ENCODE measurements around the gene EDN1. TPM values are rescaled to one million over a fixed set of nuclear protein-coding genes. Genes with fewer than 3 reads are reported as not detected.

EDN1 gene
- total RNA-seq, 1 donor from 2014 or later = 64.4 TPM

DNA sequence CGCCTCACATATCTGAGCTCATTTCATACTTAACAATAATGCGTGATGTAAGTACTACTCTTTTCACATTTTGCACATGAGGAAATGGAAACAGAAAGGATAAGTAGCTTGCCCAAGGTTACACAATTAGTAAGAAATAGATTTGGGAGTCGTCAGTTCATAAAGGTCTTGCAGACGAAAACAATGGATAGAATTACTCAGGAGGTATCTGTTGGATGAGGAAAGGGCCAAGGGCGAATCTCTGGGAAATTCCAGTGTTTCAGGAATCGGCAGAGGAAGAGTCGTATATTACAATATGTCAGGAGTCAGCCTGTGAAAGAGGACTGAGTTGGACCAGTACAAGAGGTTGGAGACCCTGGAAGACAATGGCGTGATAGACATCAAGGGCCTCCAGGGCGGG, 12.8 kb upstream of the EDN1 start:
- no peaks in the 10 kb centered on the region for H3K27me3 Mint-ChIP-seq (ENCODE audit: low read depth, unreplicated experiment)
- H3K4me1 ChIP-seq (ENCODE audit: insufficient read depth, low read length) = peaks cover 6% of the 10 kb centered on the region
- no peaks in the 10 kb centered on the region for H3K36me3 Mint-ChIP-seq (ENCODE audit: low read depth, unreplicated experiment)
- H3K9me3 ChIP-seq (ENCODE audit: insufficient read depth, low read depth, low read length) = no peaks in the 10 kb centered on the region
- H3K27me3 ChIP-seq (ENCODE audit: insufficient read depth, low read length) = no peaks in the 10 kb centered on the region
- no peak for FAIRE-seq
- no peaks in the 10 kb centered on the region for H3K36me3 ChIP-seq (ENCODE audit: insufficient read depth, low read length)
- H3K27ac ChIP-seq (ENCODE audit: low read depth, low read length) = no peak overlapping the region
- no peak overlapping the region for H3K4me3 ChIP-seq (ENCODE audit: insufficient read depth, low read depth, low read length)
- H3K9ac ChIP-seq (ENCODE audit: low read length) = no peak overlapping the region
- no peaks in the 10 kb centered on the region for H4K20me1 ChIP-seq (ENCODE audit: insufficient read depth, low read length)
- no peaks in the 10 kb centered on the region for H3K79me2 ChIP-seq (ENCODE audit: insufficient read depth, low read length)
- H3K4me2 ChIP-seq (ENCODE audit: low read length) = no peak overlapping the region
- no peak for DNase-seq (ENCODE audit: low read depth)
- H2AFZ ChIP-seq (ENCODE audit: low read depth, low read length) = no peak overlapping the region
- peaks cover 26% of the 10 kb centered on the region for H3K4me1 Mint-ChIP-seq (ENCODE audit: low read depth, unreplicated experiment)
- H3K9me3 Mint-ChIP-seq (ENCODE audit: unreplicated experiment) = peaks cover 11% of the 10 kb centered on the region
- H3K27ac Mint-ChIP-seq (ENCODE audit: unreplicated experiment) = no peak overlapping the region
- no peak overlapping the region for H3K4me3 Mint-ChIP-seq (ENCODE audit: unreplicated experiment)
- TF ChIP-seq EZH2 (IDR thresholded peaks at IDR 0.05; ENCODE audit: insufficient read depth, low read length) (no peak), CTCF (IDR thresholded peaks at IDR 0.05; ENCODE audit: insufficient read depth, low read depth, low read length) (no peak)

DNA sequence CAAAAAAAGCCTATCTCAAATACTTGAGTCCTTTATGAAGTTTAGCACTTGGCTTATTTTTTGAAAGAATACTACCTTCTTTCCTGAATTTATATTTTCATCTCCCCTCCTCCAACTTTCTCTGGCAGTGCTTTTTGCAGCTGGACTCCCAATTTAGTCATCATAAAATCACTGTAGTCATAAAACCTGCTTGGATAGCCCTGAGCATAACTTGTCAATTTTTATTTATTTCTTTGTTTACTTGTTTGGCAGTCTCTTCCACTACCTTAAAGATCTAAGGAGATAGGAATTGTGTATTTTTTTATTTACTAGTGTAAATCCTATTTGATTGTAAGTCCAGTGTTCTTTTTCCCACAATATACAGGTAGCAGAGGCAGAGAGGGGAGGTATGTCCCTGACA, 11.2 kb upstream of the EDN1 start:
- no peaks in the 10 kb centered on the region for H3K27me3 Mint-ChIP-seq (ENCODE audit: low read depth, unreplicated experiment)
- DNase-seq (ENCODE audit: low read depth) (no peak), FAIRE-seq (no peak)
- Histone ChIP-seq H3K79me2 (ENCODE audit: insufficient read depth, low read length) (no peaks in the 10 kb centered on the region), H2AFZ (ENCODE audit: low read depth, low read length) (no peak overlapping the region), H3K9ac (ENCODE audit: low read length) (no peak overlapping the region), H3K4me2 (ENCODE audit: low read length) (no peak overlapping the region), H3K4me3 (ENCODE audit: insufficient read depth, low read depth, low read length) (no peak overlapping the region), H3K36me3 (ENCODE audit: insufficient read depth, low read length) (no peaks in the 10 kb centered on the region), H3K4me1 (ENCODE audit: insufficient read depth, low read length) (peaks cover 6% of the 10 kb centered on the region), H3K9me3 (ENCODE audit: insufficient read depth, low read depth, low read length) (no peaks in the 10 kb centered on the region), H4K20me1 (ENCODE audit: insufficient read depth, low read length) (no peaks in the 10 kb centered on the region), H3K27me3 (ENCODE audit: insufficient read depth, low read length) (no peaks in the 10 kb centered on the region), H3K27ac (ENCODE audit: low read depth, low read length) (no peak overlapping the region)
- H3K36me3 Mint-ChIP-seq (ENCODE audit: low read depth, unreplicated experiment) = no peaks in the 10 kb centered on the region
- no peak for TF ChIP-seq CTCF (IDR thresholded peaks at IDR 0.05; ENCODE audit: insufficient read depth, low read depth, low read length)
- TF ChIP-seq EZH2 (IDR thresholded peaks at IDR 0.05; ENCODE audit: insufficient read depth, low read length) = no peak
- no peak overlapping the region for H3K4me3 Mint-ChIP-seq (ENCODE audit: unreplicated experiment)
- H3K27ac Mint-ChIP-seq (ENCODE audit: unreplicated experiment) = no peak overlapping the region
- peaks cover 26% of the 10 kb centered on the region for H3K4me1 Mint-ChIP-seq (ENCODE audit: low read depth, unreplicated experiment)
- peaks cover 5% of the 10 kb centered on the region for H3K9me3 Mint-ChIP-seq (ENCODE audit: unreplicated experiment)

- Histone ChIP-seq H3K27ac (ENCODE audit: low read depth, low read length) (no peak overlapping the region), H3K36me3 (ENCODE audit: insufficient read depth, low read length) (no peaks in the 10 kb centered on the region), H3K4me3 (ENCODE audit: insufficient read depth, low read depth, low read length) (no peak overlapping the region), H2AFZ (ENCODE audit: low read depth, low read length) (no peak overlapping the region), H3K27me3 (ENCODE audit: insufficient read depth, low read length) (no peaks in the 10 kb centered on the region), H3K4me2 (ENCODE audit: low read length) (no peak overlapping the region), H3K9me3 (ENCODE audit: insufficient read depth, low read depth, low read length) (no peaks in the 10 kb centered on the region), H3K9ac (ENCODE audit: low read length) (no peak overlapping the region), H3K4me1 (ENCODE audit: insufficient read depth, low read length) (peaks cover 6% of the 10 kb centered on the region), H4K20me1 (ENCODE audit: insufficient read depth, low read length) (no peaks in the 10 kb centered on the region), H3K79me2 (ENCODE audit: insufficient read depth, low read length) (no peaks in the 10 kb centered on the region)
- Mint-ChIP-seq H3K27ac (ENCODE audit: unreplicated experiment) (no peak overlapping the region), H3K4me1 (ENCODE audit: low read depth, unreplicated experiment) (peaks cover 26% of the 10 kb centered on the region), H3K27me3 (ENCODE audit: low read depth, unreplicated experiment) (no peaks in the 10 kb centered on the region), H3K9me3 (ENCODE audit: unreplicated experiment) (peaks cover 5% of the 10 kb centered on the region), H3K36me3 (ENCODE audit: low read depth, unreplicated experiment) (no peaks in the 10 kb centered on the region), H3K4me3 (ENCODE audit: unreplicated experiment) (no peak overlapping the region)
- no peak for DNase-seq (ENCODE audit: low read depth)
- peak; percentile 39 for FAIRE-seq
- TF ChIP-seq EZH2 (IDR thresholded peaks at IDR 0.05; ENCODE audit: insufficient read depth, low read length) (no peak), CTCF (IDR thresholded peaks at IDR 0.05; ENCODE audit: insufficient read depth, low read depth, low read length) (no peak)
Measured at GRCh38 chr6:12279322-12280091, 10.7 kb upstream of the EDN1 start.

All from astrocyte (in vitro differentiated cells and primary cell).